Thoracic aorta (tissue), 2 donors: Measurements from ENCODE around the gene SPTBN4. TPM values are rescaled to one million over a fixed set of nuclear protein-coding genes. Genes with fewer than 3 reads are reported as not detected.

Experiments
- ATAC-seq: fragments of 150-250 bp; one replicate; pipeline ENCODE4 v1.8.0; 2017; ENCODE audit warnings: low read depth; ENCODE audit not compliant: insufficient number of reproducible peaks, low FRiP score
- DNase-seq: peaks from one replicate; pipeline ENCODE4 v3.0.0-alpha.2; 2020; ENCODE audit warnings: low spot score
- H3K27ac ChIP-seq, 2 donors: fragments of 200-600 bp; sonication (generic); 1 replicate in 1 of 2; 2 replicates in 1 of 2; pipeline ENCODE4 v1.5.1; 2016; ENCODE audit warnings: mild to moderate bottlenecking in 2 of 2, moderate library complexity in 2 of 2
- H3K27me3 ChIP-seq: fragments of 200-600 bp; sonication (generic); replicated peaks from 2 replicates; pipeline ENCODE4 v1.6.0; 2016; ENCODE audit warnings: mild to moderate bottlenecking; ENCODE audit not compliant: insufficient read depth
- H3K36me3 ChIP-seq: fragments of 200-600 bp; sonication (generic); one replicate; pipeline ENCODE4 v1.5.1; 2016
- H3K4me1 ChIP-seq, 2 donors: fragments of 200-600 bp; sonication (generic); 1 replicate in 1 of 2; 2 replicates in 1 of 2; pipeline versions ENCODE4 v1.5.1 to v1.6.0; 2016; ENCODE audit warnings: low read depth in 2 of 2, mild to moderate bottlenecking in 1 of 2; ENCODE audit not compliant: control insufficient read depth in 1 of 2
- H3K4me3 ChIP-seq: fragments of 200-600 bp; sonication (generic); 2 replicates; pipeline ENCODE4 v1.5.1; 2016; ENCODE audit warnings: mild to moderate bottlenecking
- H3K9me3 ChIP-seq: fragments of 200-600 bp; sonication (generic); 2 replicates; pipeline ENCODE4 v1.5.1; 2016
- total RNA-seq, 2 donors: library from RNA; depleted of rRNA; stranded (reverse); fragments of >200 nt; gene quantifications; one replicate each; pipeline versions ENCODE4 v1.1.0 to v1.2.3, GENCODE V29; 2016
- TF ChIP-seq, protein P1 (sequence below): fragments of 200-600 bp; sonication (generic); IDR thresholded peaks from one replicate; pipeline ENCODE4 v1.5.1; 2019; ENCODE audit warnings: antibody characterized with exemption

The SPTBN4 gene
- total RNA-seq, 2 donors from 2014 or later = 2.0 to 7.0 TPM

DNA sequence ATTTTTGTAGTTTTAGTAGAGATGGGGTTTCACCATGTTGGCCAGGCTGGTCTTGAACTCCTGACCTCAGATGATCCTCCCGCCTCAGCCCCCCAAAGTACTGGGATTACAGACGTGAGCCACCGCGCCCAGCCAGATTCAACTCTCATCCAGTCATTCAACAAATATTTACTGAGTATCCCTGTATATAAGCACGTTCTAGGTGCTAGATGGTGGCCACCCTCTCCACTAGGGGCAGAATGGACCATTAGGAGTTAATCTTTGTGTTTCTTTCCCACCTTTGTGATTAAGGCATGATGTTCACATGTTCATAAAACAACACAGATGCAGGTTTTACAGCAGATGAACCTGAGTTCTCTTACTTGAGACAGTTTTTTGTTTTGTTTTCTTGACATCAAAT, 117.2 kb downstream of the SPTBN4 start:
- no peaks in the 10 kb centered on the region for H3K27me3 ChIP-seq
- H3K9me3 ChIP-seq = no peaks in the 10 kb centered on the region
- no peak for DNase-seq
- no peak overlapping the region for H3K4me3 ChIP-seq
- no peak overlapping the region for H3K27ac ChIP-seq
- ATAC-seq = no peak
- TF ChIP-seq, protein P1, sequence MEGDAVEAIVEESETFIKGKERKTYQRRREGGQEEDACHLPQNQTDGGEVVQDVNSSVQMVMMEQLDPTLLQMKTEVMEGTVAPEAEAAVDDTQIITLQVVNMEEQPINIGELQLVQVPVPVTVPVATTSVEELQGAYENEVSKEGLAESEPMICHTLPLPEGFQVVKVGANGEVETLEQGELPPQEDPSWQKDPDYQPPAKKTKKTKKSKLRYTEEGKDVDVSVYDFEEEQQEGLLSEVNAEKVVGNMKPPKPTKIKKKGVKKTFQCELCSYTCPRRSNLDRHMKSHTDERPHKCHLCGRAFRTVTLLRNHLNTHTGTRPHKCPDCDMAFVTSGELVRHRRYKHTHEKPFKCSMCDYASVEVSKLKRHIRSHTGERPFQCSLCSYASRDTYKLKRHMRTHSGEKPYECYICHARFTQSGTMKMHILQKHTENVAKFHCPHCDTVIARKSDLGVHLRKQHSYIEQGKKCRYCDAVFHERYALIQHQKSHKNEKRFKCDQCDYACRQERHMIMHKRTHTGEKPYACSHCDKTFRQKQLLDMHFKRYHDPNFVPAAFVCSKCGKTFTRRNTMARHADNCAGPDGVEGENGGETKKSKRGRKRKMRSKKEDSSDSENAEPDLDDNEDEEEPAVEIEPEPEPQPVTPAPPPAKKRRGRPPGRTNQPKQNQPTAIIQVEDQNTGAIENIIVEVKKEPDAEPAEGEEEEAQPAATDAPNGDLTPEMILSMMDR = no peak
- no peaks in the 10 kb centered on the region for H3K4me1 ChIP-seq
- H3K36me3 ChIP-seq = peaks cover 44% of the 10 kb centered on the region

DNA sequence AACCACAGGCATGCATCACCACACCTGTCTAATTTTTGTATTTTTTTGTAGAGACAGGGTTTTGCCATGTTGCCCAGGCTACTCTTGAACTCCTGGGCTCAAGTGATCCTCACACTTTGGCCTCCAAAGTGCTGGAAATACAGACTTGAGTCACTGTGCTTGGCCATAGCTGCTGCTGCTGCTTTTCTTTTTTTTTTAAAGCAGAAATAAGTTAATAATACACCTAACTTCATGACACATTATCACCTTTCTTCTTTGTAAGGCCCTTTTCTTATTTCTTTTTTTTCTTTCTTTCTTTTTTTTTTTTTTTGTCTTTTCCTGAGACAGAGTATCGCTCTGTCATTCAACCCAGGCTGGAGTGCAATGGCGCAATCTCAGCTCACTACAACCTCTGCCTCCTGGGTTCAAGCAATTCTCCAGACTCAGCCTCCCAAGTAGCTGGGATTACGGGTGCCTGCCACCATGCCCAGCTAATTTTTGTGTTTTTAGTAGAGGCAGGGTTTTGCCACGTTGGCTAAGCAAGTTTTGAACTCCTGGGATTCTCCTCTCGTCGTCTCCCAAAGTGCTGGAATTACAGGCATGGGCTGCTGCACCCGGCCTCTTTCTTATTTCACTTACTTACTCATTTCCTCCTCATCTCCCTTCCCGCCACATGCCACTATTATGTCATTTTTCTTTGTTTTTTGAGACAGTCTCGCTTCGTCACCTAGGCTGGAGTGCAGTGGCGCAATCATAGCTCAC, 118.6 kb downstream of the SPTBN4 start:
- Histone ChIP-seq H3K27ac (no peak overlapping the region), H3K4me3 (no peak overlapping the region), H3K27me3 (no peaks in the 10 kb centered on the region), H3K9me3 (no peaks in the 10 kb centered on the region), H3K4me1 (no peaks in the 10 kb centered on the region), H3K36me3 (peaks cover 39% of the 10 kb centered on the region)
- DNase-seq = no peak
- TF ChIP-seq, protein P1 = no peak
- no peak for ATAC-seq

DNA sequence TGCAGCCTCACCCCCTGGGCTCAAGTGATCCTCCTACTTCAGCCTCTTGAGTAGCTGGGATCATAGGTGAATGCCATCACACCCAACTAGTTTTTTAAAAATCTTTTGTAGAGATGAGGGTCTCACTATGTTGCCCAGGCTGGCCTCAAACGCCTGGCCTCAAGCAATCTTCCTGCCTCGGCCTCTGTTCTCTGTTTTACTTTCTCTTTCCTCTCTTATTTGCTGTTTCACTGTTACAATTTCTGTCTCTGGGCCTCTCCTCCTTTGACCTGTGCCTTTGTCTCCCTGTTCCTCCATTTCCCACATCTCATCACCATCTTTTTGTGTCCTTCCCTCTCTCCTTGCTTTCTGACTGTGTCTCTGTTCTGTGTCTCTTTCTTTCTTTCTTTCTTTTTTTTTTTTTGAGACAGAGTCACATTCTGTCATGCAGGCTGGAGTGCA, 119.2 kb downstream of the SPTBN4 start:
- H3K36me3 ChIP-seq = peaks cover 35% of the 10 kb centered on the region

DNA sequence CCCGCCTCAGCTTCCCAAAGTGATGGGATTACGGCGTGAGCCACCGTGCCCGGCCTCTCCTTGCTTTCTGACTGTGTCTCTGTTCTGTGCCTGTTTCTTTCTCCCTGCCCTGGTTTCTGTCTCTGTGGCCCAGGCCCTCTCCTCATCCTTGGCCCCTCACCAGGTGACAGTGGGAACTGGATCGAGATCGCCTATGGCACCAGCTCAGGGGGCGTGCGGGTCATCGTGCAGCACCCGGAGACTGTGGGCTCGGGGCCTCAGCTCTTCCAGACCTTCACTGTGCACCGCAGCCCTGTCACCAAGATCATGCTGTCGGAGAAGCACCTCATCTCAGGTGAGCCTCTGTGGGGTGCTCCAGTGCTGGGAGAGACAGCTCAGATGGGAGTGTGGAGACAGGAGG, 119.8 kb downstream of the SPTBN4 start:
- Histone ChIP-seq H3K4me3 (no peak overlapping the region), H3K27ac (no peak overlapping the region), H3K4me1 (no peaks in the 10 kb centered on the region), H3K9me3 (no peaks in the 10 kb centered on the region), H3K36me3 (peaks cover 32% of the 10 kb centered on the region), H3K27me3 (no peaks in the 10 kb centered on the region)
- no peak for ATAC-seq
- TF ChIP-seq, protein P1 = no peak
- DNase-seq = no peak

More for the DNA sequence above, 119.2 kb downstream of the SPTBN4 start:
- Histone ChIP-seq H3K27me3 (no peaks in the 10 kb centered on the region), H3K9me3 (no peaks in the 10 kb centered on the region), H3K27ac (no peak overlapping the region), H3K4me3 (no peak overlapping the region), H3K4me1 (no peaks in the 10 kb centered on the region)
- ATAC-seq (no peak), DNase-seq (no peak)
- TF ChIP-seq, protein P1 = no peak

DNA sequence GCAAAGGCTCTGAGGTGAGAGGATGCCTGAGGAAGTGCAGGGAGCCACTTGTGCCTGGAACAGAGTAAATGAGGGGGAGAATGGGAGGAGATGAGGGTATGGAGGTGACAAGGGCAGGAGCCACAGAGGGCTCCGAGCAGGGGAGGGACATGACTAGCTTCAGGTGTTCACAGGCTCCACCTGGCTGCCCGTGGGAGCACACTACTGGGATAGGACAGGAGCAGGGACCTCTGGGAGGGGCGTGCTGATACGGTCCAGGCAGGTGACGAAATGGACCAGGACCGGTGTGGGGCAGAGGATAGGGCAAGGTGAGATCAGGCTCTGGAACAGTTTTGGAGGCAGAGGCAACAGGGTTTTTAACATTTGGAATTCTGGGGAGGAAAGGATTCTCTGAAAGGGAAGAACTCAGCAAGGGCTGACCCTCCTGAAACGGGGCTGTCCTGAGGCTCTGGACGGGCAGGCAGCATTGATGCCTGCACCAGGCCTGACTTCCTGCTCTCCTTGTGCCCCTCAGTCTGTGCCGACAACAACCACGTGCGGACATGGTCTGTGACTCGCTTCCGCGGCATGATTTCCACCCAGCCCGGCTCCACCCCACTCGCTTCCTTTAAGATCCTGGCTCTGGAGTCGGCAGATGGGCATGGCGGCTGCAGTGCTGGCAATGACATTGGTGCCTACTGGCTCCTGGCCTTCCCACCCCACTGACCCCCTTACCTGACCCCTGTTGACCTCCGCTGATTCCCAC, 121.5 kb downstream of the SPTBN4 start:
- no peak overlapping the region for H3K4me3 ChIP-seq
- H3K36me3 ChIP-seq = peaks cover 24% of the 10 kb centered on the region
- DNase-seq = no peak
- H3K4me1 ChIP-seq = no peaks in the 10 kb centered on the region
- no peak overlapping the region for H3K27ac ChIP-seq
- TF ChIP-seq, protein P1 = no peak
- H3K27me3 ChIP-seq = no peaks in the 10 kb centered on the region
- H3K9me3 ChIP-seq = no peaks in the 10 kb centered on the region
- no peak for ATAC-seq
